Muscle layer of colon (tissue), 2 donors: ENCODE data around the gene EPAS1.

Experiments
- H3K27ac ChIP-seq: one replicate; pipeline ENCODE4 v1.7.0; 2013; ENCODE audit warnings: low read depth, mild to moderate bottlenecking, low read length, moderate library complexity
- H3K27me3 ChIP-seq, 2 donors: one replicate each; pipeline ENCODE4 v1.7.0; 2013; ENCODE audit warnings: low read length in 2 of 2, mild to moderate bottlenecking in 2 of 2; ENCODE audit not compliant: insufficient read depth in 2 of 2, control insufficient read depth in 1 of 2
- H3K36me3 ChIP-seq: one replicate; pipeline ENCODE4 v1.7.0; 2013; ENCODE audit warnings: mild to moderate bottlenecking, low read length; ENCODE audit not compliant: insufficient read depth
- H3K4me1 ChIP-seq: one replicate; pipeline ENCODE4 v1.7.0; 2013; ENCODE audit warnings: mild to moderate bottlenecking, low read length; ENCODE audit not compliant: insufficient read depth
- H3K4me3 ChIP-seq, 2 donors: one replicate each; pipeline ENCODE4 v1.7.0; 2013; ENCODE audit warnings: low read length in 2 of 2, low read depth in 1 of 2, mild to moderate bottlenecking in 1 of 2, moderate library complexity in 1 of 2
- H3K9ac ChIP-seq: one replicate; pipeline ENCODE4 v1.7.0; 2013; ENCODE audit warnings: low read length
- H3K9me3 ChIP-seq: one replicate; pipeline ENCODE4 v1.7.0; 2013; ENCODE audit warnings: mild to moderate bottlenecking, low read length
- donor health status: abdominal sarcoma.
- donor health status: Adenocarcinoma of cecum.

Gene EPAS1

GRCh38 chr2:46410273-46411244 lies 113.4 kb downstream of the EPAS1 start:
- no peaks in the 10 kb centered on the region for H3K27me3 ChIP-seq
- no peak overlapping the region for H3K27ac ChIP-seq
- peaks cover 9% of the 10 kb centered on the region for H3K4me1 ChIP-seq
- H3K9me3 ChIP-seq: no peaks in the 10 kb centered on the region
- H3K4me3 ChIP-seq: no peak overlapping the region
- no peaks in the 10 kb centered on the region for H3K36me3 ChIP-seq
- H3K9ac ChIP-seq: no peak overlapping the region

- no peaks in the 10 kb centered on the region for H3K27me3 ChIP-seq
- H3K4me1 ChIP-seq: peaks cover 9% of the 10 kb centered on the region
- no peak overlapping the region for H3K4me3 ChIP-seq
- no peaks in the 10 kb centered on the region for H3K36me3 ChIP-seq
- H3K9me3 ChIP-seq: no peaks in the 10 kb centered on the region
- H3K9ac ChIP-seq: no peak overlapping the region
- no peak overlapping the region for H3K27ac ChIP-seq
These were observed 114.0 kb downstream of the EPAS1 start for GRCh38 chr2:46411245-46411641.

GRCh38 chr2:46411985-46412384 lies 114.8 kb downstream of the EPAS1 start:
- H3K9me3 ChIP-seq: no peaks in the 10 kb centered on the region
- H3K27me3 ChIP-seq: no peaks in the 10 kb centered on the region
- no peak overlapping the region for H3K9ac ChIP-seq
- no peaks in the 10 kb centered on the region for H3K36me3 ChIP-seq
- no peak overlapping the region for H3K27ac ChIP-seq
- no peak overlapping the region for H3K4me3 ChIP-seq
- H3K4me1 ChIP-seq: peaks cover 9% of the 10 kb centered on the region

GRCh38 chr2:46413111-46413510 lies 115.9 kb downstream of the EPAS1 start:
- no peak overlapping the region for H3K9ac ChIP-seq
- no peaks in the 10 kb centered on the region for H3K36me3 ChIP-seq
- H3K4me1 ChIP-seq: peaks cover 9% of the 10 kb centered on the region
- H3K4me3 ChIP-seq: no peak overlapping the region
- no peak overlapping the region for H3K27ac ChIP-seq
- H3K9me3 ChIP-seq: no peaks in the 10 kb centered on the region
- H3K27me3 ChIP-seq: no peaks in the 10 kb centered on the region

- no peak overlapping the region for H3K9ac ChIP-seq
- H3K4me3 ChIP-seq: no peak overlapping the region
- H3K9me3 ChIP-seq: no peaks in the 10 kb centered on the region
- H3K36me3 ChIP-seq: no peaks in the 10 kb centered on the region
- no peaks in the 10 kb centered on the region for H3K27me3 ChIP-seq
- no peak overlapping the region for H3K27ac ChIP-seq
- H3K4me1 ChIP-seq: peaks cover 9% of the 10 kb centered on the region
These were observed 116.4 kb downstream of the EPAS1 start for GRCh38 chr2:46413631-46414030.

- Histone ChIP-seq H3K4me1 (no peaks in the 10 kb centered on the region), H3K9ac (no peak overlapping the region), H3K27ac (no peak overlapping the region), H3K4me3 (no peak overlapping the region), H3K36me3 (no peaks in the 10 kb centered on the region), H3K9me3 (no peaks in the 10 kb centered on the region), H3K27me3 (no peaks in the 10 kb centered on the region)
These were observed 117.5 kb downstream of the EPAS1 start for GRCh38 chr2:46414701-46415100.

GRCh38 chr2:46416280-46416679 lies 119.1 kb downstream of the EPAS1 start:
- no peak overlapping the region for H3K4me3 ChIP-seq

GRCh38 chr2:46416739-46417403 lies 119.7 kb downstream of the EPAS1 start:
- Histone ChIP-seq H3K36me3 (no peaks in the 10 kb centered on the region), H3K27me3 (no peaks in the 10 kb centered on the region), H3K9me3 (no peaks in the 10 kb centered on the region), H3K27ac (no peak overlapping the region), H3K4me3 (no peak overlapping the region), H3K4me1 (no peaks in the 10 kb centered on the region), H3K9ac (no peak overlapping the region)

More at GRCh38 chr2:46416280-46416679, 119.1 kb downstream of the EPAS1 start:
- Histone ChIP-seq H3K9me3 (no peaks in the 10 kb centered on the region), H3K4me1 (no peaks in the 10 kb centered on the region), H3K36me3 (no peaks in the 10 kb centered on the region), H3K27me3 (no peaks in the 10 kb centered on the region), H3K27ac (no peak overlapping the region), H3K9ac (no peak overlapping the region)

GRCh38 chr2:46420945-46421344 lies 123.7 kb downstream of the EPAS1 start:
- H3K27me3 ChIP-seq: no peaks in the 10 kb centered on the region
- H3K4me1 ChIP-seq: no peaks in the 10 kb centered on the region
- no peak overlapping the region for H3K27ac ChIP-seq
- no peak overlapping the region for H3K4me3 ChIP-seq
- no peaks in the 10 kb centered on the region for H3K9me3 ChIP-seq
- no peaks in the 10 kb centered on the region for H3K36me3 ChIP-seq
- H3K9ac ChIP-seq: no peak overlapping the region

GRCh38 chr2:46421361-46421760 lies 124.2 kb downstream of the EPAS1 start:
- H3K27me3 ChIP-seq: no peaks in the 10 kb centered on the region
- H3K4me3 ChIP-seq: no peak overlapping the region
- H3K4me1 ChIP-seq: no peaks in the 10 kb centered on the region
- H3K36me3 ChIP-seq: no peaks in the 10 kb centered on the region
- no peak overlapping the region for H3K27ac ChIP-seq
- H3K9me3 ChIP-seq: no peaks in the 10 kb centered on the region
- H3K9ac ChIP-seq: no peak overlapping the region

- H3K27ac ChIP-seq: no peak overlapping the region
- H3K4me1 ChIP-seq: no peaks in the 10 kb centered on the region
- no peak overlapping the region for H3K4me3 ChIP-seq
- no peaks in the 10 kb centered on the region for H3K36me3 ChIP-seq
- H3K9me3 ChIP-seq: no peaks in the 10 kb centered on the region
- H3K9ac ChIP-seq: no peak overlapping the region
- no peaks in the 10 kb centered on the region for H3K27me3 ChIP-seq
These were observed 125.6 kb downstream of the EPAS1 start for GRCh38 chr2:46422717-46423394.
